HEK293T (cell line): Measurements from ENCODE around the gene ZNFX1.

Experiments
- CTCF ChIA-PET: fragments of 350-600 bp; formaldehyde crosslinking; extraction: SDS; loops from one replicate; lab custom pipeline; 2021; ENCODE audit warnings: antibody characterized with exemption, inconsistent platforms; lab: Yijun Ruan, JAX
- POLR2A ChIA-PET: fragments of 350-600 bp; formaldehyde crosslinking; extraction: SDS; loops from one replicate; lab custom pipeline; 2020; ENCODE audit warnings: antibody characterized with exemption, inconsistent platforms; lab: Yijun Ruan, JAX
- DNase-seq: peaks from one replicate; pipeline ENCODE4 v3.0.0; 2012; ENCODE audit warnings: mixed read lengths; ENCODE audit errors: extremely low spot score
- ARNT ChIP-seq: fragments of 450-650 bp; IDR thresholded peaks from 2 replicates; pipeline ENCODE4 v1.6.1; 2017; ENCODE audit warnings: mild to moderate bottlenecking
- BHLHE40 ChIP-seq: fragments of 450-650 bp; IDR thresholded peaks from 2 replicates; pipeline ENCODE4 v1.6.1; 2016; ENCODE audit warnings: mild to moderate bottlenecking, moderate library complexity, borderline replicate concordance
- CTBP1 ChIP-seq: fragments of 450-650 bp; IDR thresholded peaks from 2 replicates; pipeline ENCODE4 v1.6.1; 2016; ENCODE audit warnings: borderline replicate concordance
- ELF4 ChIP-seq: fragments of 450-650 bp; IDR thresholded peaks from 2 replicates; pipeline ENCODE4 v1.6.1; 2017; ENCODE audit warnings: antibody characterized with exemption
- FOXA1 ChIP-seq: fragments of 450-650 bp; IDR thresholded peaks from 2 replicates; pipeline ENCODE4 v1.6.1; 2016; ENCODE audit warnings: mild to moderate bottlenecking
- FOXK2 ChIP-seq: fragments of 450-650 bp; IDR thresholded peaks from 2 replicates; pipeline ENCODE4 v1.6.1; 2016; ENCODE audit warnings: mild to moderate bottlenecking
- FOXM1 ChIP-seq: fragments of 450-650 bp; IDR thresholded peaks from 2 replicates; pipeline ENCODE4 v1.6.1; 2017; ENCODE audit warnings: mild to moderate bottlenecking, borderline replicate concordance
- HDGF ChIP-seq: fragments of 450-650 bp; IDR thresholded peaks from 2 replicates; pipeline ENCODE4 v1.6.1; 2017; ENCODE audit warnings: antibody characterized with exemption, borderline replicate concordance
- L3MBTL2 ChIP-seq: fragments of 450-650 bp; conservative IDR thresholded peaks from 2 replicates; pipeline ENCODE4 v1.6.1; 2016; ENCODE audit warnings: mild to moderate bottlenecking
- LEF1 ChIP-seq: fragments of 450-650 bp; IDR thresholded peaks from 2 replicates; pipeline ENCODE4 v1.6.1; 2017; ENCODE audit warnings: mild to moderate bottlenecking, borderline replicate concordance
- NFRKB ChIP-seq: fragments of 450-650 bp; IDR thresholded peaks from 2 replicates; pipeline ENCODE4 v1.6.1; 2016; ENCODE audit warnings: mild to moderate bottlenecking, moderate library complexity
- SP1 ChIP-seq: fragments of 450-650 bp; IDR thresholded peaks from 2 replicates; pipeline ENCODE4 v1.6.1; 2017
- SUZ12 ChIP-seq: fragments of 450-650 bp; IDR thresholded peaks from 2 replicates; pipeline ENCODE4 v1.6.1; 2016; ENCODE audit warnings: mild to moderate bottlenecking
- TARDBP ChIP-seq: fragments of 450-650 bp; IDR thresholded peaks from 2 replicates; pipeline ENCODE4 v1.6.1; 2016
- ZNF384 ChIP-seq: fragments of 450-650 bp; IDR thresholded peaks from 2 replicates; pipeline ENCODE4 v1.6.1; 2016
- TF ChIP-seq, protein P1 (sequence below): fragments of 450-650 bp; IDR thresholded peaks from 2 replicates; pipeline ENCODE4 v1.6.1; 2016

The ZNFX1 gene

DNA sequence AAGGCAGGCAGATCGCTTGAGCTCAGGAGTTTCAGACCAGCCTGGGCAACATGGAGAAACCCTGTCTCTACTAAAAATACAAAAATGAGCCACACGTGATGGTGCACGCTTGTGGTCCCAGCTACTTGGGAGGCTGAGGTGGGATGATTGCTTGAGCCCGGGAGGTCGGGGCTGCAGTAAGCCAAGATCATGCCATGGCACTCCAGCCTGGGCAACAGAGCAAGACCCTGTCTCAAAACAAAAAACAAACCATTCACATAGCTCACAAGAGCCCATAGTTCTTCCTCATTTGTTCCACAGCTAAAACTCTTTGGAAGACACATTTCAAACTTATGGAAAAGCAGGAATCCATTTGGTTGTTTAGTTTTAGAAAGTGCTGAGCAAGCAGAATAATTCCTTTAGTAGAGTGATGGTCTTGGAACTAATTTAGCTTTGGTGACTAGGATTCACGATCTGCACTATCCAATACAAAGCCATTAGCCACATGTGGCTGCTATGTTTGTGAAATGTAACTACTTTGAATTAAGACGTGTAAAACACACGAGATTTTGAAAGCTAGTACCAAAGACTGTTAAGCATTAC, 4.1 kb downstream of the ZNFX1 start:
- ChIA-PET CTCF (no interaction called here), POLR2A (no interaction called here)
- TF ChIP-seq BHLHE40 (no peak), FOXK2 (no peak), NFRKB (no peak), LEF1 (no peak), SUZ12 (no peak), ARNT (no peak), L3MBTL2 (no peak), CTBP1 (no peak), ELF4 (no peak), FOXA1 (no peak), SP1 (no peak), ZNF384 (no peak), FOXM1 (no peak), TARDBP (no peak)
- TF ChIP-seq, protein P1, sequence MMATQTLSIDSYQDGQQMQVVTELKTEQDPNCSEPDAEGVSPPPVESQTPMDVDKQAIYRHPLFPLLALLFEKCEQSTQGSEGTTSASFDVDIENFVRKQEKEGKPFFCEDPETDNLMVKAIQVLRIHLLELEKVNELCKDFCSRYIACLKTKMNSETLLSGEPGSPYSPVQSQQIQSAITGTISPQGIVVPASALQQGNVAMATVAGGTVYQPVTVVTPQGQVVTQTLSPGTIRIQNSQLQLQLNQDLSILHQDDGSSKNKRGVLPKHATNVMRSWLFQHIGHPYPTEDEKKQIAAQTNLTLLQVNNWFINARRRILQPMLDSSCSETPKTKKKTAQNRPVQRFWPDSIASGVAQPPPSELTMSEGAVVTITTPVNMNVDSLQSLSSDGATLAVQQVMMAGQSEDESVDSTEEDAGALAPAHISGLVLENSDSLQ, result no peak
- DNase-seq, result no peak

DNA sequence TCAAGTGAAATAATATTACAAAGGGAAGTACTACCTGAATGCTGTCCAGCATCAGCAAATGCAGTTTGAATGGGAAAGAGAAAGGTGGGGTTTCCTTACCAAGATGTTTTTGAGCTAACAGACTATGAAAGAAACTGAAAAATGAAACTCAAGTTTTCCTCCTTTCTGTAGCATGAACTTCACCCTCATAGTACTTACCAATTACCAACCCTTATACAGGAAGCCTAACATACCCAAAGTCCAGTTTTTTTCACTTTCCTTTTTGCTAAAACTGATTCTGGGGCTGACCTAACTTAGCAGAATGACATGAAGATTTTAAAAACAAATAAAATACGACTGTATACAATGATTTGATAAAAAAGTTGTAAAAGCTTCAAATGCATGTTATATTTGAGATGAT, 5.2 kb downstream of the ZNFX1 start:
- TF ChIP-seq FOXK2 (no peak), NFRKB (no peak), FOXA1 (no peak), SP1 (no peak), SUZ12 (no peak), CTBP1 (no peak), ARNT (no peak), ELF4 (no peak), L3MBTL2 (no peak), ZNF384 (no peak), FOXM1 (no peak), BHLHE40 (no peak), TARDBP (no peak), HDGF (no peak), LEF1 (no peak)
- TF ChIP-seq, protein P1, result no peak
- no peak for DNase-seq
- POLR2A ChIA-PET, result no interaction called here
- CTCF ChIA-PET, result interaction anchor here (0.7 kb wide), 1 partner anchor 11 kb away, joined by 5 read pairs; no protein-coding TSS in a partner anchor

DNA sequence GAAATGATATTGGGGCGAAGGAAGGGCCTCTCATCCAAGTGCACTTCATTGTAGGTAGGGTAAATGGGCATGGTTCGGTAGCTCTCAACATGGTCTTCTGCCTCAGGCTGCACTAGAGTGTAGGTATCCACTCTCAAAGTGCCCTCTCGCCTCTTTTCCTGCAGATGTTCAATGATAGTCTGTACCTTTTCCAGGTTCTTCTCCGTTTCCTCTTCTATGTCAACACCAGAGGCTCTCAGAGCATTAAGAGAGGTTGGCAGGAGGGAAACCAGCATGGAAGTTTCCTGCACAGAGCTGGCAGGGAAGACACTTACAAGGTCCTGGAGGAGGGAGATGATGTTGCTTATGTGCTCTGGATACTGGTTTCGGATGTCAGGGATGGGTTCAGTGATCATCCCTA, 7.1 kb downstream of the ZNFX1 start:
- TF ChIP-seq, protein P1, result no peak
- TF ChIP-seq FOXM1, result no peak
- TF ChIP-seq L3MBTL2, result no peak
- TF ChIP-seq NFRKB, result no peak
- POLR2A ChIA-PET, result no interaction called here

DNA sequence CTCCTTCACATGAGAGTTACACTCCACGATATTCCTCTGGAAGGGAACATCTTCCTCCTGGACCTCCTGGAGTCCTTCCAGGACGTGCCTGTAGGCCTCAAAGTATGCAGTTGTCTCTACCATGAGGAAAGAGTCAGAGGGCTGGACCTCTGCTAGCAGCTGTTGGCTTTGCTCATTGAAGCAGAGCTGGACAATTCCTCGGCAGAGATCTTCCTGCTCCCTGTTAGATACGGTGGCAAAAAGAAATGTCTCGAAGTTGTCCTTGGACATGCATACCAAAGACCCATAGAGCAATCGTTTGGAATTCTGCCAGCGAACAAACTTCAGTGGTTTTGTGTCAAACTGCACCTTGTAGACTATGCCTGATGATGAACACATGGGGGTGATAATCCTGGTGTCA, 7.7 kb downstream of the ZNFX1 start:
- DNase-seq, result no peak
- ChIA-PET CTCF (no interaction called here), POLR2A (no interaction called here)
- TF ChIP-seq FOXA1 (no peak), L3MBTL2 (no peak), BHLHE40 (no peak), ZNF384 (no peak), ELF4 (no peak), HDGF (no peak), SUZ12 (no peak), ARNT (no peak), SP1 (no peak), FOXK2 (no peak), FOXM1 (no peak), CTBP1 (no peak), NFRKB (no peak), TARDBP (no peak), LEF1 (no peak)
- TF ChIP-seq, protein P1, result no peak

More for the DNA sequence above, 7.1 kb downstream of the ZNFX1 start:
- DNase-seq, result no peak
- CTCF ChIA-PET, result interaction anchor here (0.8 kb wide), 1 partner anchor 24 kb away, joined by 3 read pairs; no protein-coding TSS in a partner anchor

DNA sequence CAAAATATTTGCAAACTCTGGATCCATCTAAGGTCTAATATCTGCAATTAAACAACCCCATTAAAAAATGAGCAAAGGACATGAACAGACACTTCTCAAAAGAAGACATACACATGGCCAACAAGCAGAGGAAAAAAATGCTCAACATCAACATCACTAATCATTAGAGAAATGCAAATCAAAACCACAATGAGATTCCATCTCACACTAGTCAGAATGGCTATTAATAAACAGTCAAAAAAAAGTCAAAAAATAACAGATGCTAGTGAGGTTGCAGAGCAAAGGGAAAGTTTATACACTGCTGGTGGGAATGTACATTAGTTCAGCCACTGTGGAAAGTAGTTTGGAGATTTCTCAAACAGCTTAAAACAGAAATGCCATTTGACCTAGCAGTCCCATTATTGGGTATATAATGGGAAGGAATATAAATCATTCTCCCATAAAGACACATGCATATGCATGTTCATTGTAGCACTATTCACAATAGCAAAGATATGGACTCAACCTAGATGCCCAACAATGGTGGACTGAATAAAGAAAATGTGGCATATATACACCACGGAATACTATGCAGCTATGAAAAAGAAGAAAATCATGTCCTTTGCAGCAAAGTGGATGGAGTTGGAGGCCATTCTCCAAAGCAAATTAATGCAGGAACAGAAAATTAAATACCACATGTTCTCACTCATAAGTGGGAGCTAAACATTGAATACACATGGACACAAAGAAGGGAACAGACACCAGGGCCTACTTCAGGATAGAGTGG, 9.1 kb downstream of the ZNFX1 start:
- TF ChIP-seq FOXM1 (no peak), TARDBP (no peak), ZNF384 (no peak), NFRKB (no peak), ELF4 (no peak)
- POLR2A ChIA-PET, result no interaction called here
- CTCF ChIA-PET, result no interaction called here
- no peak for DNase-seq
